ENCODE results near the gene NBDY.
"Not testable (repeated sequence)": the region's sequence is repeated elsewhere in the genome, so short reads cannot be mapped to it uniquely, and the experiment has no call there.

NBDY gene

DNA sequence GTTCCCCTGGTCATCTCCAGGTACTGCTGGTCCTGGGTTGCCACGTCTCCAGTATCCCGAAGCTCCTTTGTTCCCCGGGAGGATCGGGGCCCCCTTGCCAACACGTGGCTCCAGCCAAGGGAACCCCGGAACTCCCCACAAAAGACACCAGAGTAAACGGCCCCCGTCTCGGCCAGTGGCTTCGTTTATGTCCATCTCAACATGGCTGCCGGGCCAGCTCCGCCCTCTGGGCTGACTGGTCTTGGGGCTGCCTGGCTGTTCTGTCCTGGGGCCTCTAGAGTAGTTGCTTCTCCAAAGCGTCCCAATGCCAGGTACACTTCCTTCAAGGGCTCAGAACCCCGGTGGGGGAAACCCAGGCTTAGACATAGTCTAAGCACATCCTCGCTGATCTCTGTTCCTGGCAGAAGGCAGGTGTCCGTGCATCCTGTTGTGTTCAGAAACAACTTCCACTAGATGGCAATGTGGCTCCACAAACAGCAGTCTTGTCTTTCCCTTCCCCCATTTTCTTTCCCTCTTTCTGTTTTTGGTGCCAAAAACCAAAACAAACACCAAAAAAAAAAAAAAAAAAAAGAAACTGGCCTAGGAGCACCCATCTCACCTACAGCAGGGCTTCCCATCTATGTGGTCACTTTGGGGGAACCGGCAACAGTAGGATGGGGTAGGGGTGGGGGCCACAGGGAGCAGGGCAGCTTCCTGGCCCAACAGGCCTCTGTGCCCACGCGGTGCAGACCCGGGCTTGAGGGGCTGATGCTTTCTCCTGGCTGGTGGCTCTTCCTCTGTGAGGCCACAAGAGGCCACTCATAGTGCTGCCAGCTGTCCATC is 35.3 kb downstream of the NBDY start:
- DNase-seq (ENCODE audit: low read depth in 3 of 3) = peak in 2 of 3 experiments; percentile 42 to 51

DNA sequence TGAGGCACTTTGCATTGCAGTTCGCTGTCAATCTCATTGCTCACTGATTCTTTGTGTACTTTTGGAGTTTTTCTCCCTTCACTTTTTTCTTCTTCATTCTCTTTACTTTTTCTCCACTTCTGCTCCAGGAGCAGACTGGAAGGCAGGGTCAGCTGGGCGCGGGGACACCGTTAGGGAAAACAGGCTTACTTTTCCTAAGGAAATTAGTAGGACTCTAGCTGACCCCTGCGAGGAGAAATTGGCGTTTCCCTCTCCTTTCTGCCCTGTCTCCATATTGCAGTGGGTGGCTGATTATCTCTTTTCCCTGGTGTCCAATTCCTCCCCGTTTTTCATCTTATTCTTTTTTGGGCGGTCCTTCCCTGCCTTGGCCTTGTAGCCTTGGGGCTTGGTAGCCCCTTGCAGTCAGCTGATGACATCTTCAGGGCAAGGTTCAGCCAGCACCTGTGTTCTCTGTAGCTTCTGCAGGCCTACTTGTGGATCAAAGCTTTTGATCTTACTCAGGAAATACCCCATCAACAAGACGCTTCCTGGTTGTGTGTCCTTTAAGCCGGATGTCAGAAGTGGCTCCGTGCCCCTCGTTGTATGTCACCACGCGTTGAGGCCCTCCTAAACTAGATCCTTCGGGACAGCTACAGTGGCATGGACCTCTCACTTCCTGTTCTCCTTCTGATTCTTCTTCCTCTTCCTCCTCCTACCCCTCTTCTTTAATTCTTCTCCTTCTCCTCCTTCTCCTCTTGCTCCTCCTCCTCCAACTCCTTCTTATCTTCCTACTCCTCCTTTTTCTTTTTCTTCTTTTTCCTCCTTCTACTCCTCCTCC is 36.1 kb downstream of the NBDY start:
- no peak for DNase-seq (ENCODE audit: low read depth in 3 of 3)

DNA sequence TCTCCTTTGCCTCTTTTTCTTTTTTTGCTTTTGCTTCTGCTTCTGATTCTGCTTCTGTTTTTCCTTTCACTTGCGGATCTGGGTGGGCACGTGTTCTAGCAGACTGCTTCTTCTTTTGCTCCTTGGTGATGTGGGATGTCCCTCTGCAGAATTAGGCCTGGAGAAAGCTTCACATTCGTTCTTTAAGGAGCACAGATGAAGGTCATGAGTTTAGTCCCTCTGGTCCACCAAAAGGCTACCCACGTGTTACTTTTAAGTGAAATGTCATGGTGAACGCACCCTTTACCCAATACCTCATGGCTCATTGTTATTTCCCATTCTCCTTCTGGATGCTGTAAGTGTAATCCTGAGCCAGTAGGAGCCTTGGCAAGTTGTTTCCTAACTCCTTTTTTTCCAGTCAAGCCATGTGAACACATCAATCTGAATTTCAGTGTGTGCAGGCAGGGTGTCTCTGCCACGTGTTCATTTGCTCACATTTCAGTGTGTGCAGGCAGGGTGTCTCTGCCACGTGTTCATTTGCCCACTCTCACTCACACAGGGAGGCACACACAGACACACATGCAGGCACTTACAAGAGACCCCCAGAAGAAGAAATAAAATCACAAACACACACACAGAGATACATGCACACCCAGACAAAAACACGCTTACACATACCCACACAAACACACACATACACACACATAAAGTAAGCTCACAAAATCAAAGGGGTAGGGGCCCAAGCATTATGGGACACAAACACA is 36.9 kb downstream of the NBDY start:
- no peak for DNase-seq (ENCODE audit: low read depth in 3 of 3)

- DNase-seq (ENCODE audit: low read depth in 3 of 3) = no peak
Observed at GRCh38 chrX:56766554-56767347, 37.7 kb downstream of the NBDY start.

DNA sequence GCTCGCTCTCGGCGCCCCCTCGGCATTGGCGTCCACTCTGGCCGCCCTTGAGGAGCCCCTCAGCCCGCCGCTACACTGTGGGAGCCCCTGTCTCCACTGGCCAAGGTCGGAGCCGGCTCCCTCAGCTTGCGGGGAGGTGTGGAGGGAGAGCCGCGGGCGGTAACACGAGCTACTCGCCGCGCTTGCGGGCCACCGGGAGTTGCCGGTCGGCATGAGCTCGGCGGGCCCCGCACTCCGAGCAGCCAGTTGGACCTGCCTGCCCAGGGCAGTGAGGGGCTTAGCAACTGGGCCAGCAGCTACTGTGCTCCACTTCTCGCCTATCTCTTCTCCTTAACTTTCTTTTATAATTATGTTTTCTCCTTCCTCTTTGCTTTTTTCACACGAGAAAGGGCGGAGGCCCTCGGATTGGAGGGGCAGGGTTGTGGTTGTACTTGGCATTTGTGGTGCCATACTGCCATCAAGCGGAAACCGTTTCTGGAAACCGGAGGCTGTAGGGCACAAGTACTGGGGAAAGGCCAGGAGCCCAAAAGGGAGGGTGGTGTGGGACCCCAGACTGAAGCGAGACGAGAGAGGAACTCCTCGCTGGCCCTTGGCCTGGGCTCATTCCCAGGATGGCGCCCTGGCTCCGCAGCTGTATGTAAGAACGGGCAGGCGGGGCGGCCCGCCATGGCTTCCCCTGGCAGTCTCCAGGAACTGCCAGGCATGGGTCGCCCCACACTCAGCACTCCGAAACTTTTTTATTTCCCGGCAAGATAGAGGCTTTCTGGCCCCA is 38.5 kb downstream of the NBDY start:
- not testable (repeated sequence) for DNase-seq (ENCODE audit: low read depth in 3 of 3)

- not testable (repeated sequence) for DNase-seq (ENCODE audit: low read depth in 3 of 3)
Observed at GRCh38 chrX:56768120-56768660, 39.1 kb downstream of the NBDY start.

GRCh38 chrX:56772675-56773521 is 43.9 kb downstream of the NBDY start:
- DNase-seq (ENCODE audit: low read depth in 3 of 3) = not testable (repeated sequence)

DNA sequence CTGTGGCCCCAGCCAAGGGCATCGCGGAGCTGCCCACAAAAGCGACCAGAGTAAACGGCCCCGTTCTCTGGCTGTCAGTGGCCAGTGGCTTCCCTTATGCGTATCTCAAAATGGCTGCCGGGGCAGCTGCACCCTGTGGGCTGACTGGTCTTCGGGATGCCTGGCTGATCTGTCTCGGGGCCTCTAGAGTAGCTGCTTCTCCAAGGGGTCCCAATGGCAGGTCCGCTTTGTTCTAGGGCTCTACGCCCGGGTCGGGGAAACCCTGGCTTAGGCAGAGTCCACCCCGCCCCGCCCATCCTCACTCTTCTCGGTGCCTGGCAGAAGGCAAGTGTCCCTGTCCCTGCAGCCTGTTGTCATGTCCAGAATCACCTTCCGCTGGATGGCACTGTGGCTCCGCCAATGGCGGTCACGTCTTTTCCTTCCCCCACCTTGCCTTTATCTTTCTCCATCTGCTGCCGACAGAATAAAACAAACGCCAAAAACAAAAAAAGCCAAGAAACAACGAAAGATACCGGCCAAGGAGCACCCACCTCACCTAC is 44.5 kb downstream of the NBDY start:
- not testable (repeated sequence) for DNase-seq (ENCODE audit: low read depth in 3 of 3)

DNA sequence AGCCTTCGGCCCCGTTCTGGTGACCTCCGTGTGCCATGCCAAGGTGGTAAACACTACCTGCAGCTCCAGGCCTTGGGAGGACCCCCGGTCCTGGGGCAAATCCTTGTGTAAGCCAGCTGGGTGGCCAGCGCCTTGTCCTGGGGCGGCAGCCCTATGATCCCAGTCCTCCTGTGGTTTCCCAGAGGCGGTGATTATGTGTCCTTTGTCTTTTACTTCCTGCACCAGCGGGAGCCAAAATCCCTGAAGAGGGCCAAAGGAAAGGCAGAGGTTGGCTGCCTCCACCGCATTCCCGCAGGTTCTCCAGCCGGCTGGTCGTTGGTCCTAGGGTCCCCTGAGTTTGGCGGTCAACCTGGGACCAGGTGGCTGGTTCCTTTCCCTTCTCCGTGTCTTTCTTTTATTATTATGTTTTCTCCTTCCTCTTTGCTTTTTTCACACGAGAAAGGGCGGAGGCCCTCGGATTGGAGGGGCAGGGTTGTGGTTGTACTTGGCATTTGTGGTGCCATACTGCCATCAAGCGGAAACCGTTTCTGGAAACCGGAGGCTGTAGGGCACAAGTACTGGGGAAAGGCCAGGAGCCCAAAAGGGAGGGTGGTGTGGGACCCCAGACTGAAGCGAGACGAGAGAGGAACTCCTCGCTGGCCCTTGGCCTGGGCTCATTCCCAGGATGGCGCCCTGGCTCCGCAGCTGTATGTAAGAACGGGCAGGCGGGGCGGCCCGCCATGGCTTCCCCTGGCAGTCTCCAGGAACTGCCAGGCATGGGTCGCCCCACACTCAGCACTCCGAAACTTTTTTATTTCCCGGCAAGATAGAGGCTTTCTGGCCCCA is 49.3 kb downstream of the NBDY start:
- not testable (repeated sequence) for DNase-seq (ENCODE audit: low read depth in 3 of 3)

DNA sequence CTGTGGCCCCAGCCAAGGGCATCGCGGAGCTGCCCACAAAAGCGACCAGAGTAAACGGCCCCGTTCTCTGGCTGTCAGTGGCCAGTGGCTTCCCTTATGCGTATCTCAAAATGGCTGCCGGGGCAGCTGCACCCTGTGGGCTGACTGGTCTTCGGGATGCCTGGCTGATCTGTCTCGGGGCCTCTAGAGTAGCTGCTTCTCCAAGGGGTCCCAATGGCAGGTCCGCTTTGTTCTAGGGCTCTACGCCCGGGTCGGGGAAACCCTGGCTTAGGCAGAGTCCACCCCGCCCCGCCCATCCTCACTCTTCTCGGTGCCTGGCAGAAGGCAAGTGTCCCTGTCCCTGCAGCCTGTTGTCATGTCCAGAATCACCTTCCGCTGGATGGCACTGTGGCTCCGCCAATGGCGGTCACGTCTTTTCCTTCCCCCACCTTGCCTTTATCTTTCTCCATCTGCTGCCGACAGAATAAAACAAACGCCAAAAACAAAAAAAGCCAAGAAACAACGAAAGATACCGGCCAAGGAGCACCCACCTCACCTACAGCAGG is 50.0 kb downstream of the NBDY start:
- not testable (repeated sequence) for DNase-seq (ENCODE audit: low read depth in 3 of 3)

DNA sequence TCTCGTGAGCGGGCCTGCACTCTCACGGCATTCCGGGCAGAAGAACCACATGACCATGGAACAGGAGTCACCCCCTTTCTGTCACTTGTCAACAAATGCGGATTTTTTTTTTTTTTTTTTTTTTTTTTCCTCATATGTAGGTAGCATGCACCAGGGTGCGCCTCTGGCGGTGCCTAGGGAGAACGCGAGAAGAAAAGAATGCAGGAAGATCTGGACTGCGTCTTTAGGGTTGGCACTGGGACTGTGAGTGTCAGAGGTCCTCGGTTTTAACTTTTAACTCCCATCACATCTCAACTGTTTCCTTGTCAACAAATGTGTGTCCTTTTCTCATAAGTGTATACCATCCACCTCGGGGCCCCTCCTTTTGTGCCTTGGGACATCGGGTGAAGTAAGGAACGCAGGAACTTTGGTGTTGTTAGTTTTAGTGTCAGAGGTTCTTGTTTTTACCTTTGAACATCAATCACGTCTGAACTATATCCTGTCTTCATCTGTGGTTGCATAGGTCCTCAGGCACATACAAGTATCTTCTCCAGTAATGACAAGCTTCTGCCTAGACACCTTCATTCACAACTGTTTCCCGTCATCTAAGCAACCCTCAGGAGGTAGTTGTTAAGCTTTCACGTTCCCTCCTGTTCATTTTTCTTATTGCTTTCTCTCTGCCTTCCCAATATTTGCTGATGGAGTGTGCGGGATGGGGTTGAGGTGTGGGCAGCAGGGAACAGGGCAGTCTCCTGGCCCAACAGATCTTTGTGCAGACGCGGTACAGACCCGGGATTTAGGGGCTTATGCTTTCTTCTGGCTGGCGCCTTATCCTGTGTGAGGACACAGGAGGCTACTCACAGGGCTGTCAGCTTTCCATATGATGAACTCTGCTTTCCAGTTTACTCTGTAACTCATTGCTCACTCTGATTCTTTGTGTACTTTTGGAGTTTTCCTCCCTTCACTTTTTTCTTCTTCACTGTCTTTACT is 51.9 kb downstream of the NBDY start:
- DNase-seq (ENCODE audit: low read depth in 3 of 3) = not testable (repeated sequence)

DNA sequence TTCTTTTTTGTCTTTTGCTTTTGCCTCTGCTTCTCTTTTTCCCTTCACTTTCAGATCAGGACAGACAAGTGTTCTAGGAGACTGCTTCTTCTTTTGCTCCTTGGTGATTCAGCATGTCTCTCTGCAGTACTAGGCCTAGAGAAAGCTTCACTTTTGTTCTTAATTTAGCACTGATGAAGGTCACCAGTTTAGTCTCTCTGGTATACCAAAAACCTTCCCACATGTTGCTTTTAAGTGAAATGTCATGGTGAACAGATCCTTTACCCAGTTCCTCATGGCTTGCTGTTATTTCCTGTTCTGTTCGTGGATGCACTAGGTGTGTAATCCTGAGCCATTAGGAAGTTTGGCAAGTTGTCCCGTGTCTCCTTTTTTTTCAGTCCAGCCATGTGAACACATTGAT is 53.3 kb downstream of the NBDY start:
- no peak for DNase-seq (ENCODE audit: low read depth in 3 of 3)

DNA sequence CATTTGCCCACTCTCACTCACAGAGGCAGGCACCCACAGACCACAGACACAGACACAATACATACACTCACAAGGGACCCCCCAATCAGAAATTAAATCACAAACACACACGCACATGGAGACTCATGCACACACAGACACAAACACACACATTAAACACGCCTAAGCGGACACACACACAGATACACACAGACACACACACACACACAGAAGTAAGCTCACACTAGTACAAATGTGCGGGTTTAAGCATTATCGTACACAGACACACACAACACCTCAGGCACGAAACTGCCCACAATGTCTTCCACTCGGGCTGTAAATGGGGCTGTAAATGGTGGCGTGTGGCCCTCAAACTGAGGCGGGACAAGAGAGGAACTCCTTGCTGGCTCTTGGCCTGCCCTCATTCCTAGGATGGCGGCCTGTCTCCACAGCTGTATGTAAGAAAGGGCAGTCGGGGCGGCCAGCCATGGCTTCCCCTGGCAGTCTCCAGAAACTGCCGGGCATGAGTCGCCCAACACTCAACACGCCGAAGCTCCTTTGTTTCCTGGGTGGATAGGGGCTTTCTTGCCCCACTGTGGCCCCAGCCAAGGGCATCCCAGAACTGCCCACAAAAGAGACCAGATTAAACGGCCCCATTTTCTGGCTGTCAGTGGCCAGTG is 53.9 kb downstream of the NBDY start:
- DNase-seq (ENCODE audit: low read depth in 3 of 3) = no peak

DNA sequence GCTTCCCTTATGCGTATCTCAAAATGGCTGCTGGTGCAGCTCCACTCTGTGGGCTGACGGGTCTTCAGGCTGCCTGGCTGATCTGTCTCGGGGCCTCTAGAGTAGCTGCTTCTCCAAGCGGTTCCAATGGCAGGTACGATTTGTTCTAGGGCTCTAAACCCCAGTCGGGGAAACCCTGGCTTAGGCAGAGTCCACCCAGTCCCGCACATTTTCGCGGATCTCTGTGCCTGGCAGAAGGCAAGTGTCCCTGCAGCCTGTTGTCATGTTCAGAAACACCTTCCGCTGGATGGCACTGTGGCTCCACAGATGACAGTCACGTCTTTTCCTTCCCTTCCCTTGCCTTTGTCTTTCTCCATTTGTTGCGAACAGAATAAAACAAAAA is 54.4 kb downstream of the NBDY start:
- DNase-seq (ENCODE audit: low read depth in 3 of 3) = no peak

GRCh38 chrX:56783996-56784620 is 55.1 kb downstream of the NBDY start:
- DNase-seq (ENCODE audit: low read depth in 3 of 3) = no peak

DNA sequence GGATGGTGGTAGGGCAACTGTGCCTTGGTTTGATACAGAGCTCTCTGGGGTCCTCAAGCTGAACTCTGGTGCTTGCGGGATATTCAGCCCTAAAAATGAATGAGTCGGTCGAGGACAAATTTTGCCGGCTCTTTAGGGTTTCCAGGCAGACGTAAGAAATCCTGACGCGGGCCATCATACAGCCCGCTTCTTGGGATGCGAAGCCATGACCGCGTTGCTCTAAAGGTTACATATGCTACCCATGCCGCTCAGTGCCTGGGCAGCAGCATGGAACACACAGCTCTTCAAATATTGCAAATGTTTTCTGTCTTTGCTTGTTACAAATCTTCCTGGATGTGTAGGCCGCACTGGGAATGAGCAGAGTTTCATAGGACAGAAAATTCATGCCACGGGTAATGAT is 55.6 kb downstream of the NBDY start:
- DNase-seq (ENCODE audit: low read depth in 3 of 3) = no peak

Data from stimulated activated CD4-positive, alpha-beta T cell treated with anti-CD3 and anti-CD28 coated beads, TNF-alpha, amount 100 ng/mL, for 4 hours (primary cell).